GM23338 (cell line): ENCODE data around the gene UMODL1. TPM values are rescaled to one million over a fixed set of nuclear protein-coding genes. Genes with fewer than 3 reads are reported as not detected.

Experiments
- ATAC-seq: fragments of 200-7000 bp; cut with Tn5 transposase; 3 replicates; pipeline ENCODE4 v1.9.1; 2020
- DNase-seq: peaks from one replicate; pipeline ENCODE4 v3.0.0-alpha.2; 2015; ENCODE audit warnings: low spot score
- H2AFZ ChIP-seq: fragments of 200-600 bp; sonication (generic); 2 replicates; pipeline ENCODE4 v1.8.0; 2016; ENCODE audit warnings: antibody characterized with exemption, mild to moderate bottlenecking, moderate library complexity
- H3F3A ChIP-seq: fragments of 200-600 bp; sonication (generic); replicated peaks from 2 replicates; pipeline ENCODE4 v1.8.0; 2017; ENCODE audit warnings: antibody characterized with exemption, mixed run types, low read depth
- H3K27ac ChIP-seq: fragments of 200-600 bp; sonication (generic); 2 replicates; pipeline ENCODE4 v1.6.1; 2016; ENCODE audit warnings: low read depth
- H3K27me3 ChIP-seq: fragments of 200-600 bp; sonication (generic); 2 replicates; pipeline ENCODE4 v1.8.0; 2016; ENCODE audit warnings: mild to moderate bottlenecking, mixed run types, moderate library complexity; ENCODE audit not compliant: insufficient read depth
- H3K36me3 ChIP-seq: fragments of 200-600 bp; sonication (generic); 2 replicates; pipeline ENCODE4 v1.8.0; 2016; ENCODE audit warnings: mild to moderate bottlenecking; ENCODE audit not compliant: insufficient read depth
- H3K4me1 ChIP-seq: fragments of 200-600 bp; sonication (generic); 2 replicates; pipeline ENCODE4 v1.8.0; 2016; ENCODE audit warnings: mild to moderate bottlenecking, moderate library complexity; ENCODE audit not compliant: insufficient read depth
- H3K4me2 ChIP-seq: fragments of 200-600 bp; sonication (generic); 2 replicates; pipeline ENCODE4 v1.7.1; 2017; ENCODE audit warnings: mixed run types
- H3K4me3 ChIP-seq: fragments of 200-600 bp; sonication (generic); 2 replicates; pipeline ENCODE4 v1.6.1; 2016; ENCODE audit warnings: mixed run types
- H3K79me2 ChIP-seq: fragments of 200-600 bp; sonication (generic); replicated peaks from 2 replicates; pipeline ENCODE4 v1.8.0; 2017; ENCODE audit warnings: mild to moderate bottlenecking; ENCODE audit not compliant: insufficient read depth
- H3K9me2 ChIP-seq: fragments of 200-600 bp; sonication (generic); 2 replicates; pipeline ENCODE4 v1.8.0; 2017; ENCODE audit not compliant: insufficient read depth
- H4K20me1 ChIP-seq: fragments of 200-600 bp; sonication (generic); replicated peaks from 2 replicates; pipeline ENCODE4 v1.8.0; 2017; ENCODE audit warnings: mild to moderate bottlenecking; ENCODE audit not compliant: insufficient read depth
- H3K27ac Mint-ChIP-seq: 2 replicates; pipeline ENCODE4 v1.8.0; 2020; ENCODE audit warnings: inconsistent platforms, mild to moderate bottlenecking, moderate library complexity, mixed read lengths
- H3K27me3 Mint-ChIP-seq: 3 replicates; pipeline ENCODE4 v1.8.0; 2022; ENCODE audit warnings: low read depth, mild to moderate bottlenecking, moderate library complexity, mixed read lengths, inconsistent platforms; ENCODE audit not compliant: insufficient read depth, poor library complexity
- H3K36me3 Mint-ChIP-seq: 3 replicates; pipeline ENCODE4 v1.8.0; 2021; ENCODE audit warnings: low read depth, mild to moderate bottlenecking, inconsistent platforms, moderate library complexity, mixed read lengths
- H3K4me1 Mint-ChIP-seq: 3 replicates; pipeline ENCODE4 v1.8.0; 2020; ENCODE audit warnings: mild to moderate bottlenecking, inconsistent platforms, mixed read lengths
- H3K4me3 Mint-ChIP-seq: 3 replicates; pipeline ENCODE4 v1.8.0; 2021; ENCODE audit warnings: moderate library complexity, mild to moderate bottlenecking, inconsistent platforms, mixed read lengths
- H3K9me3 Mint-ChIP-seq: 3 replicates; pipeline ENCODE4 v1.8.0; 2020; ENCODE audit warnings: moderate library complexity, mild to moderate bottlenecking, inconsistent platforms, mixed read lengths
- CTCF ChIP-seq, 2 experiments: fragments of 200-600 bp in 1 of 2; sonication (generic) in 1 of 2; conservative IDR thresholded peaks; 2 replicates each; pipeline versions ENCODE4 v1.5.1 to v1.6.1; 2016 to 2017; ENCODE audit warnings: antibody characterized with exemption in 2 of 2, low read depth in 2 of 2, mild to moderate bottlenecking in 2 of 2, moderate library complexity in 1 of 2
- ETS1 ChIP-seq: IDR thresholded peaks from 2 replicates; pipeline ENCODE4 v1.6.1; 2016; ENCODE audit warnings: antibody characterized with exemption
- EZH2 ChIP-seq: fragments of 200-600 bp; sonication (generic); IDR thresholded peaks from one replicate; pipeline ENCODE4 v1.8.0; 2017; ENCODE audit warnings: antibody characterized with exemption, mild to moderate bottlenecking, low read depth; ENCODE audit not compliant: unreplicated experiment
- EZH2phosphoT487 ChIP-seq: fragments of 200-600 bp; sonication (generic); IDR thresholded peaks from one replicate; pipeline ENCODE4 v1.8.1; 2018; ENCODE audit warnings: antibody characterized with exemption; ENCODE audit not compliant: unreplicated experiment
- JUNB ChIP-seq: IDR thresholded peaks from one replicate; pipeline ENCODE4 v1.6.1; 2016; ENCODE audit warnings: antibody characterized with exemption; ENCODE audit not compliant: unreplicated experiment
- POLR2AphosphoS5 ChIP-seq: IDR thresholded peaks from 2 replicates; pipeline ENCODE4 v1.6.1; 2016; ENCODE audit warnings: antibody characterized with exemption, low read depth
- STAT1 ChIP-seq: IDR thresholded peaks from one replicate; pipeline ENCODE4 v1.6.1; 2016; ENCODE audit warnings: antibody characterized with exemption; ENCODE audit not compliant: unreplicated experiment
- ZNF114 ChIP-seq: fragments of 250-450 bp; sonication (Bioruptor Pico); IDR thresholded peaks from 2 replicates; pipeline ENCODE4 v1.5.0; 2020; ENCODE audit warnings: mild to moderate bottlenecking, moderate library complexity
- ZNF331 ChIP-seq: fragments of 250-450 bp; sonication (Bioruptor Pico); IDR thresholded peaks from 2 replicates; pipeline ENCODE4 v1.5.0; 2020; ENCODE audit warnings: low read depth, mild to moderate bottlenecking, moderate library complexity
- ZNF462 ChIP-seq: fragments of 250-450 bp; sonication (Bioruptor Pico); IDR thresholded peaks from 2 replicates; pipeline ENCODE4 v1.5.0; 2020; ENCODE audit warnings: mild to moderate bottlenecking, moderate library complexity
- polyA plus RNA-seq: library from polyadenylated mRNA; unstranded; fragments of >200 nt; fragmentation: Nextera tagmentation; extraction: Ambion mirVana; gene quantifications from 2 replicates; pipeline ENCODE4 v1.2.1, GENCODE V29; 2016
- total RNA-seq: library from RNA; depleted of rRNA; stranded (reverse); fragments of >200 nt; shearing (Covaris generic); gene quantifications from 2 replicates; pipeline ENCODE4 v1.2.3, GENCODE V29; 2014

UMODL1 gene
- total and polyA plus RNA-seq, 2 experiments from 2014 or later = not detected

- no peak for TF ChIP-seq STAT1
- no peak for TF ChIP-seq EZH2
- TF ChIP-seq JUNB = no peak
- no peak for TF ChIP-seq ZNF114
- TF ChIP-seq POLR2AphosphoS5 = no peak
- TF ChIP-seq EZH2phosphoT487 = no peak
- no peak for TF ChIP-seq CTCF (conservative IDR thresholded peaks at IDR 0.05; ENCODE audit: low read depth in 2 of 2)
- TF ChIP-seq ZNF462 (CRISPR knock-in tag) = no peak
- TF ChIP-seq ZNF331 (CRISPR knock-in tag) = no peak
- no peak for TF ChIP-seq ETS1
- Mint-ChIP-seq H3K36me3 (no peaks in the 10 kb centered on the region), H3K27ac (peak overlapping the region; percentile 12), H3K4me3 (no peak overlapping the region), H3K4me1 (peaks cover 8% of the 10 kb centered on the region), H3K9me3 (no peaks in the 10 kb centered on the region), H3K27me3 (peaks cover 15% of the 10 kb centered on the region)
- Histone ChIP-seq H3K36me3 (no peaks in the 10 kb centered on the region), H3K27me3 (no peaks in the 10 kb centered on the region), H3K9me2 (no peaks in the 10 kb centered on the region), H3K4me2 (0 out of 2 replicates have a peak overlapping the region, but pooled peaks have one; percentile 38), H3K79me2 (no peaks in the 10 kb centered on the region), H3K27ac (no peak overlapping the region), H4K20me1 (no peaks in the 10 kb centered on the region), H3K4me1 (peaks cover 5% of the 10 kb centered on the region), H3F3A (no peaks in the 10 kb centered on the region), H2AFZ (peak overlapping the region; percentile 83), H3K4me3 (no peak overlapping the region)
- DNase-seq (peak; percentile 36), ATAC-seq (no peak)
Observed at GRCh38 chr21:42161956-42162681, 91.0 kb downstream of the UMODL1 start.
